ENCODE results near the gene ATG7. TPM values are rescaled to one million over a fixed set of nuclear protein-coding genes. Genes with fewer than 3 reads are reported as not detected.

Gene ATG7
- total RNA-seq, 1 donor: 131 TPM

GRCh38 chr3:11379238-11379823 lies 107.1 kb downstream of the ATG7 start:
- peak; percentile 59 for TF ChIP-seq CTCF (IDR thresholded peaks at IDR 0.05; ENCODE audit: insufficient read depth, low read depth, low read length)
- H3K4me3 ChIP-seq (ENCODE audit: low read depth, low read length): no peak overlapping the region
- DNase-seq (ENCODE audit: low read depth): peak; percentile 76

GRCh38 chr3:11379824-11380701 lies 107.9 kb downstream of the ATG7 start:
- DNase-seq (ENCODE audit: low read depth): peak; percentile 85
- H3K4me3 ChIP-seq (ENCODE audit: low read depth, low read length): no peak overlapping the region
- TF ChIP-seq CTCF (IDR thresholded peaks at IDR 0.05; ENCODE audit: insufficient read depth, low read depth, low read length): no peak

GRCh38 chr3:11381141-11381540 lies 108.9 kb downstream of the ATG7 start:
- no peak for DNase-seq (ENCODE audit: low read depth)
- no peak overlapping the region for H3K4me3 ChIP-seq (ENCODE audit: low read depth, low read length)
- no peak for TF ChIP-seq CTCF (IDR thresholded peaks at IDR 0.05; ENCODE audit: insufficient read depth, low read depth, low read length)

- TF ChIP-seq CTCF (IDR thresholded peaks at IDR 0.05; ENCODE audit: insufficient read depth, low read depth, low read length): no peak
- no peak overlapping the region for H3K4me3 ChIP-seq (ENCODE audit: low read depth, low read length)
- no peak for DNase-seq (ENCODE audit: low read depth)
Measured at GRCh38 chr3:11381563-11381962, 109.4 kb downstream of the ATG7 start.

GRCh38 chr3:11382146-11382745 lies 110.0 kb downstream of the ATG7 start:
- no peak overlapping the region for H3K4me3 ChIP-seq (ENCODE audit: low read depth, low read length)
- DNase-seq (ENCODE audit: low read depth): no peak
- TF ChIP-seq CTCF (IDR thresholded peaks at IDR 0.05; ENCODE audit: insufficient read depth, low read depth, low read length): no peak

- no peak for TF ChIP-seq CTCF (IDR thresholded peaks at IDR 0.05; ENCODE audit: insufficient read depth, low read depth, low read length)
- H3K4me3 ChIP-seq (ENCODE audit: low read depth, low read length): no peak overlapping the region
- DNase-seq (ENCODE audit: low read depth): no peak
Measured at GRCh38 chr3:11384074-11384473, 111.9 kb downstream of the ATG7 start.

All from fibroblast of villous mesenchyme (primary cell).